ENCODE data around the gene ANKRD53.
"Not testable (repeated sequence)": the region's sequence is repeated elsewhere in the genome, so short reads cannot be mapped to it uniquely, and the experiment has no call there.

DNA sequence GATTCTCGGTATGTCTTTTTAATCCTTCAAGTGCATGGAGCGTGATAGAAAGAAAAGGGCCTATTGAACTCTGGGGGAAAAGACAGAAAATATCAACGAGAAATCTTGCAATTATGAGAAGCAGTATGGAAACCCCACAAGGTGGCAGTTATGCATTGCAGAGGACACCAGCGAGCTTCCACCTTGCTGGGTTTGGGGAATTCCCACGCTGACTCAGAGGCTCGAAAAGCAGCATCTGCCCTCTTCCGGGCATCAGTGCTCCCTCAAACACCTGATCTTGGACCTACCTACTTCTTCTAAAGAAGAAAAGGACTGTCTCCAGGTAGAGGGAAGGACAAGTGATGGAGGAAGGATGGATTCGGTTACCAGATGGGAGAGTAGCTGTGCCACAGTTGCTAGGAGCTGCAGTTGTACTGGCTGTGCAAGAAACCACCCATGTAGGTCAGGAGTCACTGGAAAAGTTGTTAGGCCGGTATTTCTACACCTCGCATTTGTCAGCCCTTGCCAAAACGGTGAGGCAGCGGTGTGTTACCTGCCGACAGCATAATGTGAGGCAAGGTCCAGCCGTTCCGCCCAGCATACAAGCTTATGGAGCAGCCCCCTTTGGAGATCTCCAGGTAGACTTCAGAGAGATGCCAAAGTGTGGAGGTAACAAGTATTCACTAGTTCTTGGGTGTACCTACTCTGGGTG lies 45.3 kb downstream of the ANKRD53 start:
- TF ChIP-seq, protein P1, sequence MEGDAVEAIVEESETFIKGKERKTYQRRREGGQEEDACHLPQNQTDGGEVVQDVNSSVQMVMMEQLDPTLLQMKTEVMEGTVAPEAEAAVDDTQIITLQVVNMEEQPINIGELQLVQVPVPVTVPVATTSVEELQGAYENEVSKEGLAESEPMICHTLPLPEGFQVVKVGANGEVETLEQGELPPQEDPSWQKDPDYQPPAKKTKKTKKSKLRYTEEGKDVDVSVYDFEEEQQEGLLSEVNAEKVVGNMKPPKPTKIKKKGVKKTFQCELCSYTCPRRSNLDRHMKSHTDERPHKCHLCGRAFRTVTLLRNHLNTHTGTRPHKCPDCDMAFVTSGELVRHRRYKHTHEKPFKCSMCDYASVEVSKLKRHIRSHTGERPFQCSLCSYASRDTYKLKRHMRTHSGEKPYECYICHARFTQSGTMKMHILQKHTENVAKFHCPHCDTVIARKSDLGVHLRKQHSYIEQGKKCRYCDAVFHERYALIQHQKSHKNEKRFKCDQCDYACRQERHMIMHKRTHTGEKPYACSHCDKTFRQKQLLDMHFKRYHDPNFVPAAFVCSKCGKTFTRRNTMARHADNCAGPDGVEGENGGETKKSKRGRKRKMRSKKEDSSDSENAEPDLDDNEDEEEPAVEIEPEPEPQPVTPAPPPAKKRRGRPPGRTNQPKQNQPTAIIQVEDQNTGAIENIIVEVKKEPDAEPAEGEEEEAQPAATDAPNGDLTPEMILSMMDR (IDR thresholded peaks at IDR 0.05), result peak in 2 of 4 experiments; percentile 45 to 51
- TF ChIP-seq POLR2A (IDR thresholded peaks at IDR 0.05), result not testable (repeated sequence)
- peak; percentile 85 for TF ChIP-seq POLR2AphosphoS5 (IDR thresholded peaks at IDR 0.05)
